Hepatocyte (in vitro differentiated cells): ENCODE results near the gene TTPAL.

Experiments used
- CTCF ChIP-seq: fragments of 200-600 bp; sonication (generic); IDR thresholded peaks from 2 replicates; pipeline ENCODE4 v1.5.1; 2016; ENCODE audit warnings: antibody characterized with exemption, mild to moderate bottlenecking; ENCODE audit not compliant: poor library complexity
- EZH2 ChIP-seq: fragments of 200-600 bp; sonication (generic); IDR thresholded peaks from 2 replicates; pipeline ENCODE4 v1.6.1; 2016; ENCODE audit warnings: antibody characterized with exemption, mild to moderate bottlenecking, borderline replicate concordance
- EZH2phosphoT487 ChIP-seq: fragments of 200-600 bp; sonication (generic); IDR thresholded peaks from one replicate; pipeline ENCODE4 v1.6.1; 2018; ENCODE audit warnings: antibody characterized with exemption, mild to moderate bottlenecking, low read depth, moderate library complexity; ENCODE audit not compliant: unreplicated experiment, severe bottlenecking

GRCh38 chr20:44532981-44533331, 57.3 kb downstream of the TTPAL start:
- TF ChIP-seq CTCF (no peak), EZH2 (no peak), EZH2phosphoT487 (no peak)
